NCI-H345 (cell line): ENCODE results near the gene TAS2R39.
A peak's percentile ranks its signal among the peaks of the same experiment; 100 is the strongest.

Experiments used
- DNase-seq: peaks from one replicate; lab custom pipeline; 2025; lab: John Stamatoyannopoulos, UW

The TAS2R39 gene

DNA sequence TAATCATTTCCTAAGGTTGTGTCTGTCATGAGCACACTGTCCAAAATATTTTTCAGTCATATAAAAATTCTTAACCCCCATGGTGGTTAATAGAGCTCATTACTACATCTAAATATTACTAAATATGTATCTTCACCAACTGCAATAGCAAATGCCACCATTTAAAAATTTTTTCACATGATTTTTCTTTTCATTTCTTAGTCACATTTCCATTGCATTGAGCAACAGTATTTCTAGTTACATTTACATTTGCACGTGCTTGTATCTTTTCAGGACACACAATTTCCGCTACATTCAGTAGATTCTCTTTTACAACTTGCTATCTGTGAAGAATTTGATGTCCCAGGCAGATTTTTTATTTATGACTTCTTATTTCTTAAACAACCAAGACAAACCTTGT is 33.5 kb downstream of the TAS2R39 start:
- DNase-seq, result no peak

DNA sequence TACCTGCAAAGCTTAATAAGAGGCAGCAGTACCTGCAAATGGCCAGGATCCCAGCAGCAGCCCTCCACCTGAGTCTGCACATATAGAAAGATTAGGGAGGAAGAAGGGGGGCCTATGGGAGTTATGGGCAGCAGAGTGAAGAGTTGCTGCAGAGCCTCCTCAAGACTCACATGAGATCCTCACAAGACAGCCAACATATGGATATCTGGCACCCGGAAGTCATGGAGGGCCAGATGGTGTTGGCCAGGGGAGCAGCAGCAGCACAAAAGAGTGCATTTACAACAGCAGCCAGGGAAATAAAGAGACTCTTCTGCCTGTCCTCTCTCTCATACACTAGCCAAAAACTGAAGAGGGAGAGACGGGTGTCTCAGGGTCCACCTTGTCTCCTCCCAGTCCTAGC is 34.6 kb downstream of the TAS2R39 start:
- DNase-seq, result no peak

DNA sequence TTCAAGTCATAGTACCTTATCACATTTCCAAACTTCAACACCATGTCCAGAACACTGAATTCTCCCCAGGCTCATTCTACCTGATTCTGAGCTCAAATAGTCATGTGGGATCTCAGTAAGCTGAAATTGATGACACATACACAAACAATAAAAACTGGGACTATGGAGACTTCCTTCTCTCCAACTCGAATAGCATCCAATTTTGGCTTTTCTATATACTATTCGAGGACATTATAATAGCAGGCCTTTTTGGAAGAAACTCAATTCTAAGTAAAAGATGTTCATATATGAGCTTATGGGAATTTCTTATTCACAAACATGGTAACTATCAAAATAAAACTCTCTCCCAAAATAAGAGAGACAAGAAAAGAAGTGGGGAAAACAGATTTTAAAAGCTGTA is 38.1 kb downstream of the TAS2R39 start:
- no peak for DNase-seq

DNA sequence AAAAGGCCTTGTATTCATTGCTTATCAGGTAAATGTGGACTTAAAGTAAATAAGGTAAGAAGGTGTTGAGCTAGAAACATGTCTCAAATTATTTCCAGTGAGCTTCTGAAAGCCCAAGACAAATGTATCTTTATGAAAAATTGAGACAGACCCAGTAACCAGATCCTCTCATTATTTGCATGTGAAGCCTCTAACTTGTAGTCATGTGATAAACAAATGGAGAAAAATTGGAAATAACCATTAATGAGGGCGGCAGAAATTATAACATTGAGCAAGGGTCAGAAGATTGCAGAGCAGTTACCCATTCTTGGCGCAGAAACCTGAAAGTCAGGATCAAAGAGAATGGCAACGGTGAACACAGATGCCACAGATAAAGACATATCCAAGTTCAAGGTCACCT is 38.5 kb downstream of the TAS2R39 start, which contains the start of gene TAS2R40:
Gene TAS2R40 (plus strand): TSS at position 301 of the 400 bp plus-strand sequence. CDS start 42 bp downstream, at position 343.
- DNase-seq, result no peak

DNA sequence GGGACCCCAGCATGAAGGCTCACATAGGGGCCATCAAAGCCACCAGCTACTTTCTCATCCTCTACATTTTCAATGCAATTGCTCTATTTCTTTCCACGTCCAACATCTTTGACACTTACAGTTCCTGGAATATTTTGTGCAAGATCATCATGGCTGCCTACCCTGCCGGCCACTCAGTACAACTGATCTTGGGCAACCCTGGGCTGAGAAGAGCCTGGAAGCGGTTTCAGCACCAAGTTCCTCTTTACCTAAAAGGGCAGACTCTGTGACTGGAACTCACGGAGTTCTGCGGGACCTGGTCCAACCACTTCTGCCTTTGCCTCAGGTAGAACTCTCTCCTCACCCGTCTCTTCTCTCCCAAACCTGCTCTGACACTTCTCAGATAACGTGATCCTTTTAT is 39.6 kb downstream of the TAS2R39 start:
- no peak for DNase-seq

DNA sequence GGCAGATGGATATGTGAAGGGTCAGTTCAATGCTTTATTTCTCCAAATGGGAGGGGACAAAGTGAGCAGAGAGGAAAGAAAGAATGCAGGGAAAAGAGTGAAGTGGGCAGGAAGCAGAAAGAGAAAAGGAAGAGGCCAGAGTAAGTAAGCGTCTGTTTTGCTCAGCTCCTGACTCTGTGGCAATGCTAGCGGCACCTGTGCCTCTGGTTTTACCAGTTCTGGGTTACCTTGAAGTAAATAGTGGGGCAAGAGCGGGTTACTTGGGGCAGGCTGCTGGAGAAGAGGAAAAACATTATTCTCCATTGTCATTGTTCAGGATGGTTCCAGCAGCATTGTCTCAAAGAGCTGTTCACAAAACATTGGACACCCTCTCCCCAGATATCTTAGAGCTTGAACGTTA is 40.6 kb downstream of the TAS2R39 start:
- no peak for DNase-seq

DNA sequence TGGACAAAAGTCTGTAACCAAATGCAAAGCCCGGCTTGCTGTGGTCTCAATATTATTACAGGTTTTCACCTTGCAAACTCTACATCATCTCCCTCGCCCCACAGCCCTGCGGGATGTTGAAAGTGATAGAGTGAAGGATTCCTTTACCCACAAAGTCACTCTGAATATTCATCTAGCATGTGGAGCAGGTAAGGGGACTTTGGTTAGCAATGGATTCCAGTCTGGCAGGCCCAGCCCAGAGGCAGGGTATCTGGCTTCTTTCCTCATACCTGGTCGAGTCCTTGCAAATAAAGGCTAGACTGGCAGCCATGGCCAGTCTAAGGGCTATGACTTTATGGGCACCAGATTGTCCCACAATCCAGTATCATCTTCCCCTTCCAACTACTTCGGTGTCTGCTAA is 41.8 kb downstream of the TAS2R39 start:
- no peak for DNase-seq

DNA sequence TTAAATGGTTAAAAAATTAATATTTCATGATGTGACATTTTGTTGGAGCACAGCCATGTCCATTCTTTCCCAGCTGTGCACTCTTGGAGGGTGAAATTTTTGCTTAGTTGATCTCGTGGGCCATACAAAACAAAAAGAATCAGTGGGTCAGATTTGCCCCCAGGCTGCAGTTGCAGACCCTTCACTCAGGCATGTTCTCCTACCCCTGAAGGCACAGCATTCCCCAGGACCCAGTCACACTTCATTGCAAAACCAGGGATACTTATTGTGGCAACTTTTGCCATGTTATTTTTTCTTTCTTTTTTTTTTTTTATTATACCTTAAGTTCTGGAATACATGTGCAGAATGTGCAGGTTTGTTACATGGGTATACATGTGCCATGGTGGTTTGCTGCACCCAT is 44.6 kb downstream of the TAS2R39 start:
- no peak for DNase-seq

DNA sequence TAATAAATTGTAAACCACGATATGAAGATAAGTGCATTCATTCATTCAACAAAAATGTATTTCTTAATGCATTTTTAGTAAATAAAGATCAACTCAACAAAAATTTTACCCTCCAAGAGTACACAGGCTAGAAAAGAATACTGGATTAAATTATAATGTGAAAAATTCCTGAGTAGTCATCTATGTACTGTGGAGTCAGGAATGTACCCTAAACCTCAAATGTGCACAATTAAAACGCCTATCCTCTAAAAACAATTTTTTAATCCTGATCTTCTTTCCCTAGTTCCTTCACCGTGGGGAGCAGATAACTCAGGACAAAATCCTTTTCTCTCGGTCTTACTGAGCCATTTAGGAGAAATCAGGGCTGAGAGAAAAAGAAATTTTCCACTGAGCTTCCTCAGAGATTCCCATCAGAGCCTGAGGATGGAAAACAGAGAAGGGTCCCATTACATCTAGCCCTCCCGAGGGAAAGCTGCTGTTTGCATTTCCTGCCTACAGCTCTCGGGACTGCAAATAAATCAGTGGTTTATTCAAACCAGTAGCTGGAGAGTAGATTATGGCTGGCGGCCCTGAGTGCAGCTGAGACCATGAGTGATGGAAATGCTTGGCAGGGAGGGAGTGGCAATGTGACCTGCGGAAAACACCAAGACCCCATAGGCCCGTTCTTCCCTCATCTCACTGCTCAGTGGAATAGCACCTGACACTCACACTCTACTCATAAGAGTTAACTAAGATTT is 46.0 kb downstream of the TAS2R39 start:
- DNase-seq, result peak; percentile 19

DNA sequence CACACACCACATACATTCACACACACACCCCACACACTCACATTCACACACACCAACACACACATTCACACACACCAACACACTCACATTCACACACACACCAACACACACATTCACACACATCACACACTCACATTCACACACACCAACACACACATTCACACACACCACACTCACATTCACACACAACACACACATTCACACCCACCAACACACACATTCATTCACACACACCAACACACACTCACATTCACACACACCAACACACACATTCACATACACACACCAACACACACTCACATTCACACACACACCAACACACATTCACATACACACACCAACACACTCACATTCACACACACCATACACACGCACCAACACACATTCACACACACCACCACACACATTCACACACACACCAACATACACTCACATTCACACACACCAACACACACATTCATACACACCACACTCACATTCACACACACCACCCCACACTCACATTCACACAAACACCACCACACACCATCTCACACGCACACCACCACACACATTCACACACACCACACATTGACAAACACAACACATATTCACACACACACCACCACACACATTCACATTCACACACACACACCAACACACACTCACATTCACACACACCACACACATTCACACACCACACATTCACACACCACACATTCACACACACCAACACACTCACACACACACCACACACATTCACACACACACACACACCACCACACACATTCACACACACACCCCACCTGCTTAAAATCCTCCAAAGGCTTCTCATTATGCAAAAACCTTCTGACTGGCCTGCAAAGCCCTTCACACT is 47.6 kb downstream of the TAS2R39 start:
- DNase-seq, result no peak
